Retinal pigment epithelial cell (primary cell): ENCODE results near the gene PPP1R1B.

Experiments
- DNase-seq: peaks from one replicate; pipeline ENCODE4 v3.0.0-alpha.2; 2010; ENCODE audit warnings: low read depth
- H3K4me3 ChIP-seq: 2 replicates; pipeline ENCODE4 v1.5.1; 2011; ENCODE audit warnings: mild to moderate bottlenecking, low read length, control low read depth, moderate library complexity
- CTCF ChIP-seq: conservative IDR thresholded peaks from 2 replicates; pipeline ENCODE4 v1.5.1; 2011; ENCODE audit warnings: low read depth, low read length, control low read depth, inconsistent platforms

The PPP1R1B gene

GRCh38 chr17:39629898-39630297 is 3.1 kb downstream of the PPP1R1B start:
- TF ChIP-seq CTCF: no peak
- no peak overlapping the region for H3K4me3 ChIP-seq
- no peak for DNase-seq

GRCh38 chr17:39631403-39631802 is 4.7 kb downstream of the PPP1R1B start:
- DNase-seq: no peak
- no peak overlapping the region for H3K4me3 ChIP-seq
- no peak for TF ChIP-seq CTCF

- H3K4me3 ChIP-seq: no peak overlapping the region
- TF ChIP-seq CTCF: no peak
- no peak for DNase-seq
Measured at GRCh38 chr17:39632153-39632941, 5.6 kb downstream of the PPP1R1B start.

- no peak for TF ChIP-seq CTCF
- H3K4me3 ChIP-seq: no peak overlapping the region
- no peak for DNase-seq
Measured at GRCh38 chr17:39633570-39634183, 6.9 kb downstream of the PPP1R1B start.

GRCh38 chr17:39634384-39634871 is 7.7 kb downstream of the PPP1R1B start:
- TF ChIP-seq CTCF: peak; percentile 67
- no peak overlapping the region for H3K4me3 ChIP-seq
- no peak for DNase-seq

GRCh38 chr17:39635614-39636176 is 8.9 kb downstream of the PPP1R1B start:
- no peak overlapping the region for H3K4me3 ChIP-seq
- DNase-seq: no peak
- no peak for TF ChIP-seq CTCF
